Erythroblast (primary cell): ENCODE data around the gene TMED5.
"Not testable (repeated sequence)": the region's sequence is repeated elsewhere in the genome, so short reads cannot be mapped to it uniquely, and the experiment has no call there.

ENCODE experiments used
- DNase-seq, 2 experiments: peaks; one replicate each; lab custom pipeline; 2025; lab: John Stamatoyannopoulos, UW
- GATA1 ChIP-seq: IDR thresholded peaks from 2 replicates; pipeline ENCODE4 v1.6.1; 2011; ENCODE audit warnings: low read depth, mild to moderate bottlenecking, control low read depth, low read length, moderate library complexity
- POLR2A ChIP-seq: IDR thresholded peaks from 2 replicates; pipeline ENCODE4 v1.6.1; 2011; ENCODE audit warnings: mild to moderate bottlenecking, low read length

TMED5 gene

GRCh38 chr1:93190432-93190831, 10.2 kb upstream of the TMED5 start:
- TF ChIP-seq GATA1: no peak
- TF ChIP-seq POLR2A: no peak
- DNase-seq: no peak

GRCh38 chr1:93186667-93187066, 6.5 kb upstream of the TMED5 start:
- TF ChIP-seq GATA1: no peak
- no peak for TF ChIP-seq POLR2A
- no peak for DNase-seq

- peak; percentile 86 to 87 for DNase-seq
- TF ChIP-seq POLR2A (peak; percentile 72), GATA1 (no peak)
Measured at GRCh38 chr1:93180723-93181613, 755 bp upstream of the TMED5 start, which contains the start of gene CCDC18. CCDC18 (plus strand) TSS chr1:93180724; CDS start chr1:93183362, 2,638 bp downstream.

GRCh38 chr1:93178418-93178817, 1.8 kb downstream of the TMED5 start:
- DNase-seq: no peak

GRCh38 chr1:93177991-93178390, 2.2 kb downstream of the TMED5 start:
- peak; percentile 7 to 26 for DNase-seq
- TF ChIP-seq POLR2A: no peak
- no peak for TF ChIP-seq GATA1

More at GRCh38 chr1:93178418-93178817, 1.8 kb downstream of the TMED5 start:
- TF ChIP-seq GATA1 (no peak), POLR2A (no peak)

- DNase-seq: not testable (repeated sequence)
Measured at GRCh38 chr1:93174638-93175037, 5.6 kb downstream of the TMED5 start.

- DNase-seq: no peak
- TF ChIP-seq POLR2A: no peak
- TF ChIP-seq GATA1: no peak
Measured at GRCh38 chr1:93172778-93173177, 7.4 kb downstream of the TMED5 start.

GRCh38 chr1:93171549-93172034, 8.6 kb downstream of the TMED5 start:
- TF ChIP-seq GATA1: no peak
- no peak for TF ChIP-seq POLR2A
- no peak for DNase-seq

GRCh38 chr1:93170141-93170678, 10.0 kb downstream of the TMED5 start:
- not testable (repeated sequence) for DNase-seq

- TF ChIP-seq POLR2A (no peak), GATA1 (no peak)
- no peak for DNase-seq
Measured at GRCh38 chr1:93167006-93167405, 13.2 kb downstream of the TMED5 start.

- DNase-seq: not testable (repeated sequence)
Measured at GRCh38 chr1:93165895-93166294, 14.3 kb downstream of the TMED5 start.

GRCh38 chr1:93164816-93165215, 15.4 kb downstream of the TMED5 start:
- no peak for DNase-seq
- TF ChIP-seq GATA1 (no peak), POLR2A (no peak)

GRCh38 chr1:93163314-93163713, 16.9 kb downstream of the TMED5 start:
- DNase-seq: not testable (repeated sequence)

- no peak for DNase-seq
- no peak for TF ChIP-seq GATA1
- TF ChIP-seq POLR2A: no peak
Measured at GRCh38 chr1:93159337-93159736, 20.9 kb downstream of the TMED5 start.

- no peak for DNase-seq
- TF ChIP-seq POLR2A (no peak), GATA1 (no peak)
Measured at GRCh38 chr1:93155335-93155734, 24.9 kb downstream of the TMED5 start.
